Inferior parietal cortex (tissue), 1 donor: ENCODE measurements around the gene TMEM185B.
A peak's percentile ranks its signal among the peaks of the same experiment; 100 is the strongest.
"Not testable (repeated sequence)": the region's sequence is repeated elsewhere in the genome, so short reads cannot be mapped to it uniquely, and the experiment has no call there.

Experiments used
- DNase-seq: peaks from one replicate; pipeline ENCODE4 v3.0.0-alpha.2; 2016; ENCODE audit errors: extremely low spot score

Gene TMEM185B

GRCh38 chr2:120251880-120252224 is 28.7 kb upstream of the TMEM185B start:
- DNase-seq = peak; percentile 21

- DNase-seq = no peak
Measured at GRCh38 chr2:120251078-120251477, 27.9 kb upstream of the TMEM185B start.

DNA sequence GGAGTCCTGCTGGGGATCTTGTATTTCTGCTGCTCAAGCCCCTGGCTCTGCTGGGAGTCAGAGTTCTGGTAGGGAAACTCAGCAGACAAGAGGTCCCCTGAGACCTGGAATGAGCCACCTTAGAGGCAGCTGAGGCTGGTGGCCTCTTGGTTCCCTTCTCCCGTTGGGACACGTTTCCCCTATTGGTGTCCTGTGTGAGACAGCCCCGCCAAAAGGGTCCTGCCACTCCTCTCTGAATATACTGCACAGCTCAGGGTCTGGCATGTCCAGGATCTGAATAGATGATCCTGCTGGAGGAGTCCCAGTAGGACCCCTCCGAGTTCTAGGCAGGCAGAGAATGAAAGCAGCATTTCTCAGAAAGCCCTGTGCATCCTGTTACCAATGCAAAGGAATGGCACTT is 27.4 kb upstream of the TMEM185B start:
- DNase-seq = no peak

- DNase-seq = no peak
Measured at GRCh38 chr2:120247851-120248250, 24.7 kb upstream of the TMEM185B start.

GRCh38 chr2:120246546-120247300 is 23.5 kb upstream of the TMEM185B start:
- no peak for DNase-seq

DNA sequence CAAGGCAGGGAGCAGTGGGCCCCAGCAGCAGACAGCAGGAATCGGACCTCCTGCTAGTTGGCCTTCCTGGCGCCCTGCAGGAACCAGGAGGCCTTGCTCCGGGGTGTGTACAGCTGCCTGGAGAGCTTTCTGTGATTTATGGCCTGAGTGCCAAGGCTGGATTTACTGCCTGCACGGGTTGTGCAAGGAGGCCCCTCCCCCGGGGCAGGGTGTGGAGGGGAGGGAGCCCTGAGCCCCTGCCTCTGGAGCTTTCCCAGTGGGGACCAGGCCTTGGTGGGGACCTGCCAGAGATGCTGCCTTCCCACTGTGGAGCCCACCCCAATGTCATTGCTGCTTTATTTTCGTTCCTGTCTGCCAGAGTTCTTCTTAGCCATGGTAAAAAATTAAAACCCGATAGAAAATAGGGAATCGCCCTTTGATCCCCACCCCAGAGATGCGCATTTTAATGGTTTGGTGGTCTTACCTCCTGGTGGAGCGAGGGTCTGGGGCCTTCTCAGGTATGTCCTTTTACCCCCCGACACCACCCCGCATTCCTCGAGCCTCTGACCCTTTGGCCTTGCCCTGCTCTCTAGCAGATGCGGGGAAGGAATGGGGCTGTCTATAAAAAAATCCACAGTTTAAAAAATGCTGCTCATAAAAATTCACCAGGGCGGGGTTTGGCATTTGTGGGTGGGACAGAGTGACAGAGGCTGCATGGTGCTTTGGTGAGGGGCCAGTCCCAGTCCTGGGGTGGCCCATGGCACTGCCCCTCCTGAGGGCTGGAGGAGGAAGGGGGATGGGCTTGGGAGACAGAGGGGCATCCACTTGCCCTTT is 22.5 kb upstream of the TMEM185B start:
- no peak for DNase-seq

DNA sequence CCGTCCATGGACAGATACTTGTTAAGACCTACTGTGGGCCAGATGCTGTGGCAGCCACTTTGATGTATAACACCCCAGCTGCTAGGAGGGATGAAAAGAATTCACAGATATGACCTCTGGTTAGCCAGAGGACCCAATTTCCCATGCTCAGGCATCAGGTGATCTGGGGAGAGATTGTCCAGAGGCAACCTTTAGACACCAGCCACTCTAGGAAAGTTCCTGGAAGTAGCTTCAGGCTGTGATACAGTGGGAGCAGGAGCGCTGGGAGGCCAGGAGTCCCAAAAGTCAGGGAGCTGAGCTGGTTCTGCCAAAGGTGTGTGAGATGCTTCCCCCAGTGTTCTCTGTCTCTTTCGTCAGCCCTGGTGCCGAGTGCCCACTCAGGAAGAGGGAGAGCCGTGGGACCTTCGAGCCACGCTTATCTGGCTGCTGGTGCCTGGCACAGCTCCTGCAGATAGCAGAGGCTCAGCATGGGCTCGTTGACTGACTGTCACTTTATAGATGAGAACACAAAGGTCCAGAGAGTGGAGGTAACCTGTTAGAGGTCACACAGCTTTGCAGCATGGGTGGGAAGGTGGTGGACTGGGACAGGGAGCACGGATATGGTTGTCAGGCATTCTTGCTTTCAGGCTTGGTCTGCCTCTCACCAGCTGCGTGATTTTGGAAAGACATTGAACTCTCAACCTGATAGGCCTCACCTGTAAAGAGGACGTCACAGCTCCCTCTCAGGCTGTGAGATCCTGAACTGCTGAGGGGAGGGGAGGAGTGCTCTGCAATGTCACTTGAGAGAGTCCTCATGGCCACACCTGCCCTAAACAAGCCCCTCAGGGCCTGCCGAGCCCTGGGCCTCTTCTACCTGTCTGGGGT is 21.7 kb upstream of the TMEM185B start:
- DNase-seq = no peak

- no peak for DNase-seq
Measured at GRCh38 chr2:120243875-120244553, 20.8 kb upstream of the TMEM185B start.

GRCh38 chr2:120243211-120243610 is 20.0 kb upstream of the TMEM185B start:
- no peak for DNase-seq

DNA sequence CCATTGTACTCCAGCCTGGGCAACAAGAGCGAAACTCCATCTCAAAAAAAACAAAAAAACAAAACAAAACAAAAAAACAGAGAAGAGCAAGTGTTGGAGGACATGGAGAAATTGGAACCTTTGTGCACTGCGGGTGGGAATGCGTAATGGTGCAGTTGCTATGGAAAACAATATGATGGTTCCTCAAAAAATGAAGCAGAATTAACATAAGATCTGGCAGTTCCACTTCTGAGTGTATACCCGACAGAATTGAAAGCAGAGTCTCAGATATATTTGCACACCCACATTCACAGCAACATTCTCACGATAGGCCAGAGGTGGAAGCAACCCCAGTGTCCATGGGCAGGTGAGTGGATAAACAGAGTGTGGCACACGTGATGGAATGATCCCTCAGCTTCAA is 18.5 kb upstream of the TMEM185B start:
- DNase-seq = no peak

- DNase-seq = no peak
Measured at GRCh38 chr2:120240901-120241429, 17.8 kb upstream of the TMEM185B start.

- DNase-seq = no peak
Measured at GRCh38 chr2:120239488-120240287, 16.5 kb upstream of the TMEM185B start.

DNA sequence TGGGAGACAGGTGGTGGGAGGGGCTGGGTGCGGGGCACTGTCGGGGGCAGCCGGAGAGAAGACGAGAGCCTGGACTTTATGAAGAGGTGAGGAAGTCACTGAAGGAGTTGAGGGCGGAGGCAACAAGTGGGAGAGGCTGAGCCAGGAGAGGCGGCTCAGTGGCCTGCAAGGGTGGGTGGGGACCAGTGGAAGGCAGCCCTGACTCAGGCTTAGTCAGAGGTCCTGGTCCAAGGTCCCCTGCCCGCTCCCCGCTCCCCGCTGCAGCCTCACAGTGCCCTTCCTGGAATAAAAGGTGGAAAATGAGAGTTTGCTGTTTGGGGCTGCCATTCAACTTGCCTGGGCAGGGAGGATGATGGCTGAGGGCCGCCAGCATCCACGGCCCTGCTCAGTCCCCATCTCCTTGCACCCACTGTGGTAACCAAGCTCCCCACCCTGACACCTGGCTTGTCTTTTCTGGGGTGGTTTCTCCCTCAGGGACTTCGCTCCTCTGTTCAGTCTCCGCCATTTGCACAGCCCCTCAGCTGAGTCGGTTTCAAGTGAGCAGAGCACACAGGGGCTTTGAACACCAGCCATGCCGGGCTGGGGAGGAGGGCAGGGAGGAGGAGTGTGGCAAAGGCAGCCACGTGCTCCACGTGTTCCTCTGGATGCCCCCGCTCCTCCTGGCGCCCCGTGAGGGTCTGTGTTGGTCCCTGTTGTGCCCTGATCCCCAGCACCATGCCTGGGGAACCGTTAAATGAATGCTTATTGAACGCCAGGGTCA is 15.7 kb upstream of the TMEM185B start:
- no peak for DNase-seq

DNA sequence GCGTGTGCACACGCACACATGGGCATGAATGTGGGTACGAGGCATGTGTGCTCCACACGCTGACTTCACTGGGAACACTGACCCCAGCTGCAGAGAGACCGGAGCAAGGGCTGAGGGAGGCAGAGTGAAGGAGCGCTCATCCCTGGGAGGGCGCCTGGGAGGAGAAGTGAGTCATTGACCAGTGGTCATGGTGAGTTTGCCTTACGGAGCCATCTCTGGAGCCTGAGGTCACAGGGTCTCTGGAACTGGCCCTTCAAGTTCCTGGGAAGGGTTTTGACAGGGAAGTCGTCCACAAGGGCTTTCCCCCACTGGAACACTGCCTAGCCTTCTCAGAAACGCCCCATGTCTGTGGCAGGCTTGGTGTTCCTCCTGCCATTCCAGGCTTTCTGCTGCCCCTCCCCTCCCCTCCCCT is 14.3 kb upstream of the TMEM185B start:
- DNase-seq = no peak

DNA sequence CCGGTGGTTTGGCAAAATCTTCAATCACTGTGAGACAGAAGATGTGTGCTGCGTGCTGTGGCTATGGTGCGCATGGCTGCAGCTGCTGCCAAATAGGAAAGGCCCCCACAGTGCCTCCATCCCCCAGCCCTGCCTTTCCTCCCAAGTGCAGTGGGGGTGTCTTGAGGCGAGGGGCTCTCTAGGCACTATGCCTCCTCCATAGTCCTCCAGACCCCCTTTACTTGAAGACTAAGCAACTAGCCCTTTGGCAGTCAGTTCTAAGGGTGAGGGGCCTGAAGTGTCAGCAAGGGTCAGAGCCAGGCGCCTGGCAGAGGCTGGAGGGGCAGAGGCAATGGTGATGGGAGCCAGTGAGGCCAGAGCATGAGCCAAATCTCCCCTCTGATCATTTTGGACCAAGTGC is 13.6 kb upstream of the TMEM185B start:
- DNase-seq = no peak

- no peak for DNase-seq
Measured at GRCh38 chr2:120236316-120236715, 13.1 kb upstream of the TMEM185B start.

- no peak for DNase-seq
Measured at GRCh38 chr2:120235681-120236080, 12.5 kb upstream of the TMEM185B start.

DNA sequence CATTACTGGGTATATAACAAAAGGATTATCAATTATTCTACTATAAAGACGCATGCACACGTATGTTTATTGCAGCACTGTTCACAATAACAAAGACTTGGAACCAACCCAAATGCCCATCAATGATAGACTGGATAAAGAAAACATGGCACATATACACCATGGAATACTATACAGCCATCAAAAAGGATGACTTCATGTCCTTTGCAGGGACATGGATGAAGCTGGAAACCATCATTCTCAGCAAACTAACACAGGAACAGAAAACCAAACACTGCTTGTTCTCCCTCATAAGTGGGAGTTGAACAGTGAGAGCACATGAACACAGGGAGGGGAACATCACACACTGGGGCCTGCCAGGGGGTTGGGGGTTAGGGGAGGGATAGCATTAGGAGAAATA is 12.0 kb upstream of the TMEM185B start:
- not testable (repeated sequence) for DNase-seq

DNA sequence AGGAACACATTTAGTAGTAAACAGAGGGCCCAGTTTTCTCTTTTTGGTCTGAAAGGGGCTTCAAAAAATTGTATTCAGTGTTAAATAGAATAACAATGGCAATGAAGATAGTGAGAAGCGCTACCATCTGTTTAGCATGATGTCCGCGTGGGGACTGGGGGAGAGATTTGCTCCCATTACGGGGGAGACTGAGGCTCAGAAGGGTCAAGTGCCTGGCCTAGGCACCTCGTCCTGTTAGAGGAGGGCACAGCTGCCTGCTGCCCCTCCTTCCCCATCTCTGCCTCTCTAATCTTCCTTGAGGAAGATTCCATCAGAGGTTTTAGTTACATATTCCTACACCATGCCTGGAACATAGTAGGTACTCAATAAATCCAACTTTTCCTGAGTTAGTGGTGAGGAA is 10.1 kb upstream of the TMEM185B start:
- no peak for DNase-seq
